Activated CD8-positive, alpha-beta memory T cell treated with anti-CD3 and anti-CD28 coated beads, Interleukin-2, amount 50 U/mL, for 24 hours (primary cell): Measurements from ENCODE around the gene PKP4.

Experiments used
- DNase-seq: peaks from one replicate; pipeline ENCODE4 v3.0.0-alpha.2; 2020; ENCODE audit errors: extremely low read depth

The PKP4 gene

GRCh38 chr2:158497486-158497885 lies 40.7 kb downstream of the PKP4 start:
- DNase-seq = no peak

GRCh38 chr2:158498043-158498748 lies 41.4 kb downstream of the PKP4 start:
- no peak for DNase-seq

GRCh38 chr2:158498749-158499136 lies 42.0 kb downstream of the PKP4 start:
- no peak for DNase-seq

GRCh38 chr2:158499383-158499782 lies 42.6 kb downstream of the PKP4 start:
- no peak for DNase-seq

GRCh38 chr2:158500333-158500732 lies 43.6 kb downstream of the PKP4 start:
- no peak for DNase-seq

- no peak for DNase-seq
Measured at GRCh38 chr2:158501301-158501700, 44.5 kb downstream of the PKP4 start.

GRCh38 chr2:158502974-158503373 lies 46.2 kb downstream of the PKP4 start:
- no peak for DNase-seq

GRCh38 chr2:158504088-158504487 lies 47.3 kb downstream of the PKP4 start:
- DNase-seq = no peak

GRCh38 chr2:158505448-158505934 lies 48.7 kb downstream of the PKP4 start:
- DNase-seq = no peak

GRCh38 chr2:158507141-158507540 lies 50.4 kb downstream of the PKP4 start:
- DNase-seq = no peak

- DNase-seq = no peak
Measured at GRCh38 chr2:158507679-158508078, 50.9 kb downstream of the PKP4 start.

- DNase-seq = no peak
Measured at GRCh38 chr2:158509928-158510797, 53.4 kb downstream of the PKP4 start.

GRCh38 chr2:158510887-158511286 lies 54.1 kb downstream of the PKP4 start:
- DNase-seq = no peak

- DNase-seq = no peak
Measured at GRCh38 chr2:158511706-158512105, 55.0 kb downstream of the PKP4 start.

GRCh38 chr2:158512323-158512722 lies 55.6 kb downstream of the PKP4 start:
- no peak for DNase-seq

GRCh38 chr2:158513841-158514240 lies 57.1 kb downstream of the PKP4 start:
- no peak for DNase-seq

- DNase-seq = no peak
Measured at GRCh38 chr2:158518084-158518483, 61.3 kb downstream of the PKP4 start.

- DNase-seq = no peak
Measured at GRCh38 chr2:158519481-158519880, 62.7 kb downstream of the PKP4 start.

GRCh38 chr2:158529379-158530259 lies 72.9 kb downstream of the PKP4 start:
- DNase-seq = no peak

- DNase-seq = no peak
Measured at GRCh38 chr2:158530829-158531228, 74.1 kb downstream of the PKP4 start.

GRCh38 chr2:158533009-158533408 lies 76.3 kb downstream of the PKP4 start:
- no peak for DNase-seq
